GM18909 (cell line): ENCODE results near the gene SIK3.
"Not testable (repeated sequence)": the region's sequence is repeated elsewhere in the genome, so short reads cannot be mapped to it uniquely, and the experiment has no call there.

Experiments used
- ATAC-seq: cut with Tn5 transposase; IDR thresholded peaks from one replicate; pipeline ENCODE4 v1.9.1; 2021; ENCODE audit warnings: mild to moderate bottlenecking; ENCODE audit not compliant: unreplicated experiment, poor library complexity

The SIK3 gene

DNA sequence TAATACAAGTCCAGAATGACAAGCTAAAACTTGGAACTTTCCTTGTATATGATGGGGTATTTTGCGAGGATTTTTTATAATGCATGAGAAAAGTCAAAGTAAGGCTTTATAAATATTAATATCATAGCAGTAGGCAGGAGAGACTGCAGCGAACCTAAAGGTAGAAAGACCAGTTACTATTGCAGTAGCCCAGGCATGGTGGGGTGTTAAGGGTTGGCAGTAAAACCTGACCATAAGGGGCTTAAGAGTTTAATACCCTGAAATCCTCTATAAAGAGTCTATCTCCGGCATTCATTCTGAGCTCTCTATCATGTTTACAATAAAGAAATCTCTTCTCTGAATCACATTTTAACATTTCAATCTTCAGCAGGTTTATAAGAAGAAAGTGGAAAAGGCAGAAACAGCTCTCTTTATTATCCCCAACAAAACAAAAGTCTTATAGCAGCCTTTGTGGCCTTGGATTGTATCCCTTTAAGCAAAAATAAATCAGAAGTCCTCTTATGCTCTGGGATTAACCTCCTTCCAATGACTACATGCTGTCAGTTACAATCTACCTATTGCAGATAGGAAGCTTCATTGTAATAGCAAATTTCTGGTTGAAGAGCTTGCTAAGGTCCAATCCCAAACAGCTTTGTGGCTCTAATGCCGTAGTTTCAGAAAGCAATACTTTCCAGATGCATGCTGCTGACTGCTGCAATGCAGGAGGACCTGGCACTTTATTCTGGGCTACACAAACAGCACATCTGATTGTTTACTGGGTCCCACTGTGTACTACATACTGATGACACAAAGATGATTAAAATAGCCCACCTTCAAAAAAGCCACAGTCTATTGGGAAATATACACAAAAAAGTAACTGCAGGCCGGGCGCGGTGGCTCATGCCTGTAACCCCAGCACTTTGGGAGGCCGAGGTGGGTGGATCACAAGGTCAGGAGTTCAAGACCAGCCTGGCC, 45.8 kb downstream of the SIK3 start:
- ATAC-seq, result no peak

DNA sequence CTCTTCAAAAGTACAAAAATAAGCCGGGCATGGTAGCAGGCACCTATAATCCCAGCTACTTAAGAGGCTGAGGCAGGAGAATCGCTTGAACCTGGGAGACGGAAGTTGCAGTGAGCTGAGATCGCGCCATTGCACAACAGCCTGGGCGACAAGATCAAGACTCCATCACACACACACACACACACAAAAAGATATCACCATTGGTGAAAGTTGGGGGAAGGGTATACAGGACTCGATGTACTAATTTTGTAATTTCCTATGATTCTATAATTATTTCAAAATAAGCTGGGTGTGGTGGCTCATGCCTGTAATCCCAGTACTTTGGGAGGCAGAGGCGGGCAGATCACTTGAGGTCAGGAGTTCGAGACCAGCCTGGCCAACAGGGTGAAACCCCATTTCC, 48.1 kb downstream of the SIK3 start:
- not testable (repeated sequence) for ATAC-seq

DNA sequence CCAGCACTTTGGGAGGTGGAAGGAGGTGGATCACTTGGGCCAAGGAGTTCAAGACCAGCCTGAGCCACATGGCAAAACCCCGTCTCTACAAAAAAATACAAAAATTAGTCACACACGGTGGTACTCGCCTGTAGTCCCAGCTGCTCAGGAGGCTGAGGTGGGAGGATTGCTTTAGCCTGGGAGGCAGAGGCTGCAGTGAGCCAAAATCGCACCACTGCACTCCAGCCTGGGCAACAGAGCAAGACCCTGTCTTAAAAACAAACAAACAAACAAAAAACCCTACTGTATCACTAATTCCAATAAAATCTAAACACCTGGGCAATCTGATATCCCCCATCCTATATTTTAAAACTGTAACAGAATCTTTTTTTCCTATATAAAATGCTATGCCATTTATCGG, 51.6 kb downstream of the SIK3 start:
- not testable (repeated sequence) for ATAC-seq

GRCh38 chr11:117045956-117046355, 52.3 kb downstream of the SIK3 start:
- no peak for ATAC-seq

- no peak for ATAC-seq
These were observed 53.0 kb downstream of the SIK3 start for GRCh38 chr11:117045196-117045595.

DNA sequence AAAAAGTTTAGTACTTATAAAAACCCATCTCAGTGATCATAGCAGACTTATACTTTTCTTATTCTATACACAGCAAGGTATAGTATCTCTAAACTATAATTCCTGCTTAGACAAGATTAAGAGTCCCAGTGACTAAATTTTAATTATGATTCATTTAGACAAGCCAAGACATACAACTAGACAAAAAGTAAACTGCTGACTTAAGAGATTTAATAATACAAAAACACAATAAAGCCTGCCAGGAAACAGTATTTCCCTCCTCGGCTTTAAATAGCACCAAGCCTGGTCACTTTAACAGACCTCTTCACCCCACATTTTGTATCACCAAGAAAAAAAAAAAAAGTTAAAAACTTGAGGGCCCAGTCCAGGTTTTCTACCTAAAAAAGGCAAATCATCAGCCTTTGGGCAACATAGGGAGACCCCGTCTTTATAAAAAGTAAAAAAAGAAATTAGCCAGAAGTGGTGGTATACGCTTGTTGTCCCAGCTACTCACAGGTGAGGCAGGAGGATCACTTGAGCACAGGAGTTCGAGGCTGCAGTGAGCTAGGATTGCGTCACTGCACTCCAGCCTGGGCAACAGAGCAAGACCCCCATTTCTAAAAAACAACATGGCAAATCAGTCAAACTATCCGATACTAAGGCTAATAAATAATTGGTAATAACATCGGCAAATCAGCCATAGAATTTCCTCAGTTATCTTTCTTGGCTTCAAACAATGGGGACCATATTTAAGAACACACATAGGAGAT, 53.8 kb downstream of the SIK3 start:
- no peak for ATAC-seq

- ATAC-seq, result no peak
These were observed 55.5 kb downstream of the SIK3 start for GRCh38 chr11:117042689-117043088.

DNA sequence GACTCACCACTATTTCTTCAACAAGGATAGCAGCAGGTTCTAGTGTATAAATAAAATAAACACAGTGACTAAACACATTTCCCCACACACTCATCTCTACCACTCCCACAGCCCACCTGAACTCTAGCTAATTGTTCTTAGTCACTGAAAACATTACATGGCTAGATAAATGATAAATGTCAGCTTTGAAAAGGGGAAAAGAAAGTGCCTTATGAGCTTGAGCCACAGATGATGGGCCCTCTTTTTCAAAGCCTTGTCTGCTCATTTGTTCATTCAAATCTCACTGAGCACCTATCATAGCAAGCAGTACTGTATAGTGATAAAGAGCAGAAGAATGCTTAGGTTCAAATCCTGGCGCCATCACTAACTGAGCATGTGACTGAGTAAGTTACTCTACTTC, 58.3 kb downstream of the SIK3 start:
- no peak for ATAC-seq

GRCh38 chr11:117039270-117039669, 59.0 kb downstream of the SIK3 start:
- ATAC-seq, result no peak

DNA sequence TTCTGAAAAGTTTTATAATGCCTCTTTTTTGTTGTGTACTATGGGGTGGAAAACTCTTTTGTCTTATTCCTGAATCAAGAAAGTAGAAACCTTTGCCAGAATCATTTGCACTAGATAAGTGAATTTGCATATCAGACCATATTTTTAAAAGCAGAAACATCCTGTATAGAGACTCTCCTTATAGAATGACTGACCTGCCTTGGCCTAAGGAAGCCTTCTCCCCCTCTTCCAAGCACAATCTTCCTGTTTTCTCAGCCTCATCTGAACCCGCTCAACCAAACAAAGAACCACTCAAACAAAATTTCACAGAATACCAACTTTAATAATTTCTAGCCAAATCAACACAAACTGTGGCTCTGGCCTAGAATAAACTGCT, 60.3 kb downstream of the SIK3 start:
- no peak for ATAC-seq

DNA sequence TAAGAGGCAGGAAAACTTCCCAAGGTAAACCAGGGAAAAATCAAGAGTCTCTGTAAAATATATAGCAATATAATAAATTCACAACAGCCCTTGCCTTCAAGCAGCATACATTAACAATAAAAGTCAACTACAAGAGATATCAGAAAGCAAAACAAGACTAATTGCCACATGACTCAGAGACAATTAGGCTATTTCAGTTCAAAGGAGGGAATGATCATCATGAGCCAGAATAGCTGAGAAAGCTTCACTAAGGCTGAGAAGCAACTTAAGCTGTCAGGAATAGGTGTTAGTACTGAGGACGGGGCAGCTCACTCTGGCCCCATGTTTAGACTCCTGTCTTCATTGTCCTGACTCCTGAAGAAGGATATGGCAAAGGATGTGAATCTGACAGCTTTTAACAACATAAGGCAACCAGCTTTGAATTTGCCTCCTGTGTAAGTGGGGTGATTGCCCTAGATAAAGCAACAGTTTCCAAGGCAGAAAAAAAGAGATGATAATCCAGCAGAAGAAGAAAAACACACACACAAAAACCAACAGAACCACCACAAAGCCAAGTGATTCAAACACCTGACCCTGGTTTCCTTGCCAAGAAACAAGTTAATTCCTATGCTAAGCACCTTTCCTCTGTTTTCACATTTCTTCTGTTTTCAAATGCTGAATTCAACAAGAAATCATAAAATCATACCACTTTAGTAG, 60.8 kb downstream of the SIK3 start:
- ATAC-seq, result no peak

DNA sequence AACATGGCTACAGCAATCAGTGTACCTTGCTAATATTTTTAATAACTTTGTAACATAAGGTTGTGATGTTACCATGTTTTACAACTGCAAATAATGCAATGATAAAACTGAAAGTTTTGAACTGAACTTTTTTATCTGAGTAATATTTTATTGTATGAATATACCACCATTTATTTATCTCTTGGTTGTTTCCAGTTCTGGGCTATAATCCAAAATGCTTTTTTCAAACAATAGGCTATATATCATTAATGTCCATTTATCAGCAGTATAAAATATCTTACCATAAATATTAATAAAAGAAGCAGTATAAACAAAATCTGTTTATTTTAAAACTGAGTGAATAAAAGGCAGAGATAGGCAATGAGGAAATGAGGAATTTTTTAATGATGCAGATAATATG, 63.3 kb downstream of the SIK3 start:
- no peak for ATAC-seq

DNA sequence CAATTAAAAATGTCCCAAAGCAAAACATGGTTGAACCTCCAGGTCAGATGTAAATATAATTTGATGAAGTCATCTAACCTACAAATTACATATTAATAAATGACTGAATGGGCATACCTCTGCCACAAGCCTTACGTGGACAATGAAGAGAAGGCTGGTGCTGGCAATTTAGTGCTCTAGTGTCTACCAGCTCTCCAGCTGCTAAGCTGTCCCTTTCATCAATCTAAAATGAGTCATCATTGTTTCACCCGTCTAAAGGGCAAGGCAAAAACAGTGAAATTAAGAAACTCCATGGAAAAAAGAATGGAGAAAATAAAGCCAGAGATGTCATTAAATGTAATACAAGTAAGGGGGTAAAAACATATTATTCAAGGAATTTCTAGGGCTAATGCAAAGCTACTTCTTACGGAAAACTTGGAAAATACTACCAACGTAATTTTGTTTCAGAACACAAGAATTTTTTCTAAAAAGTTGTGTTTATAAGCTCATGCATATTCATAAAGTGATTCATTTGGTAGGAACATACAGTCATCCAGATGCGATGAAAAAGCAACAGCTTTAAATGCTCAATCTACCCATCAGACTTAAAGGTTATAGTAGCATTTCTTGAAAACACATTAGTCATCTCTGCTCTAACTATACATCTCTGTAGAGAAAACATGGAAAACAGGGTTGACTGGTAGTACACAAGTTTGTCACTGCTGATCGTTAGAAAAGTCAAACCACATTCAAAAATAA, 71.5 kb downstream of the SIK3 start:
- no peak for ATAC-seq

DNA sequence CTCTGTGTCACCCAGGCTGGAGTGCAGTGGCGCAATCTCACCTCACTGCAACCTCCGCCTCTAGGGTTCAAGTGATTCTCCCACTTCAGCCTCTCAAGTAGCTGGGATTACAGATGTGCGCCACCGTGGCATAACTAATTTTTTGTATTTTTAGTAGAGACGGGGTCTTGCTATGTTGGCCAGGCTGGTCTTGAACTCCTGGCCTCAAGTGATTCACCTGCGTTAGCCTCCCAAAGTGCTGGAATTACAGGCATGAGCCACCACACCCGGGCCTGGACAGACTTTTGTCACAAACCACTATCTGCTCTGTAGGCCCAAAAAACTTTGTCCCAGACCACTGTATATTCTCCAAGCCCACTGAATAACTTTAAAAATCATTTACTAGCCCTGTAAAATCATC, 74.5 kb downstream of the SIK3 start:
- not testable (repeated sequence) for ATAC-seq

DNA sequence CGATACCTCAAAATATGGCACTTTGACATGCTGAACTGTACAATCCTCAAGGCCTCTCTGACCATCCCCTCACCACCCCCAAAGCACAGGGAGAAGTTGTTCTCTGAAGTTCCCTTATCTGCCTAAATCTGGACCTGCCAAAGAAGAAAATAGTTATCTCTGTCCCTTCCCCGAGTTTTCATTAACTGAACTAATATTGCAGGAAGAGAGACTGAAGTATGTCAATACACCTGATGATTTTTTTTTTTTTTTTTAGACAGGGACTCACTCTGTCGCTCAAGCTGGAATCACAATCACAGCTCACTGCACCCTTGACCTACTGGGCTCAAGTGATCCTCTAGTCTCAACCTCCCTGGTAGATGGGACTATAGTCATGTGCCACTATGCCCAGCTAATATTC, 75.0 kb downstream of the SIK3 start:
- ATAC-seq, result no peak

DNA sequence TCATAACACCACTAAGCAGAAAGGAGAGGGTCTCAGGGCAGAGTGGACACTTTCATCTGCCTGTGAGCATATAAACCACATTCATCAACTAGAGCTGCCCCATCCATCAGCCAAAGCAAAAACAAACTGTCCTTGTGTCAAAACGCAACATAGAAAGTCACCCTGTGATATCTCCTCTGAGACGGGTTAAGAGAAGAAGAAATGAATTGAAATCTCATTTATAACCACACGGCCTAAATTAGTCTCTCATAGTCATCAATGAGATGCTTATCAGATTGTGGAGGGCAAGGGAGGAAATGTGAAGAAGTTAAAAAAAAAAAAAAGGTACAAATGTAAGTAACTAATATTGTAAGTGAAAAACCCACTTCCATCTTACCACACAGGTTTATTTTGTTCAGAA, 75.7 kb downstream of the SIK3 start:
- no peak for ATAC-seq

DNA sequence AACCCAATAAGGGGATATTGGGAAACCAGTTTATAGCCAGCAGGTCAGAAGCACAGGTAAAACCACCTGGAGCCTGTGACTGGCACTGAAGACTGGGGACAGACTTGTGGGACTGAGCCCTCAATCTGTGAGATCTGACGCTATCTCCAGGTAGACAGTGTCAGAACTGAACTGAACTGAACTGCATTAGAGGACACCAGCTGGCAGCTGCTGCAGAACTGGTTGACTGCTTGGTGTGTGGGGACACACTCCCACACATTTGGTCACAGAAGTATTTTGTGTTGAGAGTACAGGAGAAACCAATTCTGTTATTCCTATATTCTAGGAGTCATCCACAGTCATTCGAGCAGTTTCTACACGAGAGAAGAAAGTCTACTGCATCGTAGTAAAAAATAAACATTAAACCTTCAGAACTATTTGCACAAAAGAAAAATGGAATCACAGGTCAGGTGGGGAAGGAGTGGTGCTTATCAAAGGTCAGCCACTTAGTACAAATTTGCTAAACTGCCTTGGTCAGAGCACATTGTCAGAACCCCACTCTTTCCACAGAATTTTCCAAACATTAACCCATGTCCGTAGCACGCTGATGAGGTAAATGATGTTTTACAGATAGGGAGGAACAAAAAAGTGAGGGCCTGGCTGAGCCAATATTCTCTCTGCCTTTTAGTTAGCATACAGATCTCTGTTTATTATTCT, 77.2 kb downstream of the SIK3 start:
- no peak for ATAC-seq

GRCh38 chr11:117020287-117020686, 77.9 kb downstream of the SIK3 start:
- ATAC-seq, result no peak

DNA sequence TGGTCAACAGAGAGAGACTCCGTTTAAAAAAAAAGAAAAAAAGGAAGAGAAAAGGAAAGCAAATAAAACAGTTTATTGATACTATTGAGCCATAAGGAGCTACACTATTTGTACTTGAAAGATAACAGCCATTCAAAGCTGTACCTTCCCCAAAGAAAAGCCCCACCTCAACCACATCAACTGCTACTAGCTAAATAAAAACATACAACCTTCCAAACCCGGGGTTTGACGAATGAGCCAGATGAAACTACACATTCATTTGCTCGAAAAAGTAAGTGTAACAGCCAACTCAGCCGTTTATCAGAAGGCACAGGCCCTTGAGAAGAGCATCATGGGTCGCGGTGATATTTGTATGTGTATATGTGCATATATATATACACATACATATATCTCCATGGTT, 78.4 kb downstream of the SIK3 start:
- no peak for ATAC-seq

DNA sequence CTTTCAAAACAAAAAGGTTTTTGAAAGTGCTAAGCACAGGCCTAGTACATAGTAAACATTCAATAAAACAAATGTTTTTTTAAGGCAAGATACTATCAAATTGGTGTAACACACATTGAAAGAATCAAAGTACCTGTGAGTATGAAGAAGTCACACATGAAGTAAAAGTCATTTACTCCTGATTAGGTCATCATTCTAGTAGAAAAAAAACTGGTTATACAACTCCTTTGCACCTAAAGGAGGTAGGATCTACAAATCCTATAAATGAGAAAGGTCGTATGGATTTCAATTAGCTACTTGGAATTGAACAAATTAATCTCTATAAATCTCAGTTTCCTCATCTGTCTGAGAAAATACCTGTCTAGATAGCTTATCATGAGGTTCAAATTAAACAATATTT, 80.8 kb downstream of the SIK3 start:
- no peak for ATAC-seq
